ENCODE measurements around the gene RALGPS1.

RALGPS1 gene

GRCh38 chr9:127210851-127211730, 296.5 kb downstream of the RALGPS1 start:
- H3K36me3 Mint-ChIP-seq (ENCODE audit: low read depth): no peaks in the 10 kb centered on the region
- no peak overlapping the region for H3K27ac Mint-ChIP-seq
- H3K4me1 Mint-ChIP-seq: no peaks in the 10 kb centered on the region
- peaks cover 5% of the 10 kb centered on the region for H3K27me3 Mint-ChIP-seq
- DNase-seq (no peak), ATAC-seq (no peak)
- H3K4me3 Mint-ChIP-seq: no peak overlapping the region
- no peaks in the 10 kb centered on the region for H3K9me3 Mint-ChIP-seq

DNA sequence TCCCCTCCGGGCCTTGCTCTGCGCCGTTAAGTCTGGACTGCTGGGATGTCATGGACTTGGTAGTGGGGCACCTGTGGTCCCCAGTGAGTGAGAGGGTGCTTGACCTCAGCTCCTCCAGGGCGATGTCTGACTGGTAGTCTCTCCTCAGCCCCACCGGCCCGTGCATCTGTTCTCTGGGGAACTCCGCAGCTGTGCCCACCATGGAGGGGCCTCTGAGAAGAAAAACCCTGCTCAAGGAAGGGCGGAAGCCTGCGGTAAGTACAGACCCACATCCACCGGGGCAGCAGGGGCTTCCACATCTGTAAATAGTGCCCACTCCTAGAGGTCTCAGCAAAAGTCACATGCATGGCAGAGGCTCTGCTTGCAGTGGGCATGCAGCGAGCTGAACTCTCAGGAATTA, 297.4 kb downstream of the RALGPS1 start:
- ATAC-seq (no peak), DNase-seq (no peak)
- peaks cover 5% of the 10 kb centered on the region for H3K27me3 Mint-ChIP-seq
- H3K4me1 Mint-ChIP-seq: no peaks in the 10 kb centered on the region
- no peak overlapping the region for H3K27ac Mint-ChIP-seq
- no peaks in the 10 kb centered on the region for H3K9me3 Mint-ChIP-seq
- no peak overlapping the region for H3K4me3 Mint-ChIP-seq
- H3K36me3 Mint-ChIP-seq (ENCODE audit: low read depth): no peaks in the 10 kb centered on the region

GRCh38 chr9:127212453-127212852, 297.9 kb downstream of the RALGPS1 start:
- Mint-ChIP-seq H3K27me3 (peaks cover 5% of the 10 kb centered on the region), H3K4me1 (no peaks in the 10 kb centered on the region), H3K9me3 (no peaks in the 10 kb centered on the region), H3K4me3 (no peak overlapping the region), H3K27ac (no peak overlapping the region), H3K36me3 (ENCODE audit: low read depth) (no peaks in the 10 kb centered on the region)
- ATAC-seq: no peak
- no peak for DNase-seq

GRCh38 chr9:127213859-127214258, 299.3 kb downstream of the RALGPS1 start:
- Mint-ChIP-seq H3K9me3 (no peaks in the 10 kb centered on the region), H3K36me3 (ENCODE audit: low read depth) (no peaks in the 10 kb centered on the region), H3K27me3 (peaks cover 5% of the 10 kb centered on the region), H3K4me3 (no peak overlapping the region), H3K27ac (no peak overlapping the region), H3K4me1 (no peaks in the 10 kb centered on the region)
- DNase-seq: no peak
- no peak for ATAC-seq

GRCh38 chr9:127214421-127215267, 300.1 kb downstream of the RALGPS1 start:
- peak; percentile 42 for ATAC-seq
- no peaks in the 10 kb centered on the region for H3K9me3 Mint-ChIP-seq
- H3K4me1 Mint-ChIP-seq: no peaks in the 10 kb centered on the region
- no peak overlapping the region for H3K4me3 Mint-ChIP-seq
- peak; percentile 62 for DNase-seq
- no peaks in the 10 kb centered on the region for H3K36me3 Mint-ChIP-seq (ENCODE audit: low read depth)
- no peak overlapping the region for H3K27ac Mint-ChIP-seq
- peaks cover 5% of the 10 kb centered on the region for H3K27me3 Mint-ChIP-seq

- H3K36me3 Mint-ChIP-seq (ENCODE audit: low read depth): no peaks in the 10 kb centered on the region
- H3K27me3 Mint-ChIP-seq: peaks cover 5% of the 10 kb centered on the region
- no peak overlapping the region for H3K4me3 Mint-ChIP-seq
- ATAC-seq (no peak), DNase-seq (no peak)
- H3K4me1 Mint-ChIP-seq: no peaks in the 10 kb centered on the region
- no peak overlapping the region for H3K27ac Mint-ChIP-seq
- no peaks in the 10 kb centered on the region for H3K9me3 Mint-ChIP-seq
Observed at GRCh38 chr9:127215268-127216209, 301.0 kb downstream of the RALGPS1 start.

DNA sequence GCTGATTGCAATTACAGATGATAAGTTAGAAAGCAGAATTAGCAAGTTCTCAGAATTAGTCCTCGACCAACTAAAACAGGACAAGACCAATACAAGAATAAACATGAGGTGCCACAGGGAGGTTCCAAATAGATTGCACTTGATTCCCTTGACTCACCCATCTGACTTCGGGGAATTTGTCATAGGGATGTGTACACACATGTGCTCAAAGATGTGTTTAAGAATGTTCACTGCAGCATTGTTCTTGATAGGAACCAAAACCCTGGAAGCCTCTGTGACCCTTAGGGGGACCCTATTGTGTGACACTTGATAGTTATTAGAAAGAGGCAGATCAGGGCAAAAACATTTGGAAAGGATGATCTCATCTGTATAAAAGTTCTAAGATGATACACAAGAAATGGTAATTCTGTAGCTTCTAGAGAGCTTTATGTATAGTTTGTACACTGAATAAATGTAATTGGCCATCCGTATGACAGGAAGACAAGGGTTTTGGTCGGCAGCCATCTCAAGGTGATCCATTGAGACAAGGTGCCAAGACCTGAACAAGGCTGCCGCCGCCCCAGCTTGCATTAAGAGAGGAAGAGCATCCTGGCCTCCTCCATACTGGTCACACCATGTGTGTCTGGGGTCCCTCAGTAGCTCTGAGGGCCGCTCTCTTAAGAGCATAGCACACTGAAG, 301.8 kb downstream of the RALGPS1 start:
- H3K9me3 Mint-ChIP-seq: no peaks in the 10 kb centered on the region
- ATAC-seq (no peak), DNase-seq (no peak)

DNA sequence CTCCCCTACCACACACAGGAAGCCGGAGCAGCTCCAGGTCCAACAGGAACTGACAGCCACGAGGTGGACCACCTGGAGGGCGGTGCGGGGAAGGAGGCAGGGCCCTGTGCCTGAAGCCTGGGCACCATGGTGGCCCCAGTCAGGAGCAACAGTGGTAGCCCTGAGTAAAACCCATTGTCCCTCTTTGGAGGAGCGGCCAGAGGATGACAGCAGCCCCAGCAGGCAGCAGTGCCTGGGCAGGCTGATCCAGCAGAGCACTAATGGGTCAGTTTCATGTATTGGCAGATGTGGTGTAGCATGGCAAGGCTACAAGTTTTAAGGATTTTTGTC, 302.3 kb downstream of the RALGPS1 start:
- Mint-ChIP-seq H3K36me3 (ENCODE audit: low read depth) (no peaks in the 10 kb centered on the region), H3K9me3 (no peaks in the 10 kb centered on the region), H3K4me3 (no peak overlapping the region), H3K4me1 (peaks cover under 1% of the 10 kb centered on the region), H3K27ac (no peak overlapping the region), H3K27me3 (peaks cover 3% of the 10 kb centered on the region)
- no peak for ATAC-seq
- no peak for DNase-seq

More for the DNA sequence above, 301.8 kb downstream of the RALGPS1 start:
- Mint-ChIP-seq H3K4me3 (no peak overlapping the region), H3K27me3 (peaks cover 3% of the 10 kb centered on the region), H3K36me3 (ENCODE audit: low read depth) (no peaks in the 10 kb centered on the region), H3K27ac (no peak overlapping the region), H3K4me1 (no peaks in the 10 kb centered on the region)

- no peak for DNase-seq
- H3K36me3 Mint-ChIP-seq (ENCODE audit: low read depth): no peaks in the 10 kb centered on the region
- no peak overlapping the region for H3K27ac Mint-ChIP-seq
- H3K4me1 Mint-ChIP-seq: peaks cover 12% of the 10 kb centered on the region
- H3K4me3 Mint-ChIP-seq: no peak overlapping the region
- ATAC-seq: no peak
- peaks cover 7% of the 10 kb centered on the region for H3K27me3 Mint-ChIP-seq
- H3K9me3 Mint-ChIP-seq: no peaks in the 10 kb centered on the region
Observed at GRCh38 chr9:127218818-127219217, 304.2 kb downstream of the RALGPS1 start.

- H3K27ac Mint-ChIP-seq: no peak overlapping the region
Observed at GRCh38 chr9:127219520-127219919, 304.9 kb downstream of the RALGPS1 start.

DNA sequence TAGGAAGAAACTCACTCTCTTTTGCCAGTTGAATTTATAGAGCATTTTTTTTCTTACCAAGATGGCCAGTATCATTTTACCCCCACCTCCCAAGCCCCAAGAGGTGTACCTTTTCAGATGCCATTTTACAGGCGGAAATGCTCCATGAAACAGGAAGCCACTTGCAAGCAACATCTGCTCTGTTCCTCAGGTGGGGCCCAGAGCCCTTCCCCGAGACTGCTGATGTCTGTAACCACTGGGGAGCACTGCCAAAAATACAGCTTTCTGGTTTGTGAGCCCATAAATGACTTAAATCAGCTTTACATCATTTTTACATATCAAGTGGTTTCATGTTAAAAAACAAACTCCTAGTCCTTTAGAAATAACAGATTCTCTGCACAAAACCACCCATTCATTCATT, 307.1 kb downstream of the RALGPS1 start:
- Mint-ChIP-seq H3K27me3 (peaks cover 15% of the 10 kb centered on the region), H3K9me3 (no peaks in the 10 kb centered on the region), H3K36me3 (ENCODE audit: low read depth) (no peaks in the 10 kb centered on the region), H3K4me3 (no peak overlapping the region), H3K27ac (no peak overlapping the region), H3K4me1 (peaks cover 23% of the 10 kb centered on the region)
- no peak for ATAC-seq
- no peak for DNase-seq

More at GRCh38 chr9:127219520-127219919, 304.9 kb downstream of the RALGPS1 start:
- H3K4me3 Mint-ChIP-seq: no peak overlapping the region
- H3K27me3 Mint-ChIP-seq: peaks cover 6% of the 10 kb centered on the region
- H3K9me3 Mint-ChIP-seq: no peaks in the 10 kb centered on the region
- H3K4me1 Mint-ChIP-seq: peaks cover 16% of the 10 kb centered on the region
- ATAC-seq (no peak), DNase-seq (no peak)
- no peaks in the 10 kb centered on the region for H3K36me3 Mint-ChIP-seq (ENCODE audit: low read depth)

GRCh38 chr9:127222388-127223095, 308.0 kb downstream of the RALGPS1 start:
- H3K27ac Mint-ChIP-seq: no peak overlapping the region
- ATAC-seq: no peak

GRCh38 chr9:127223266-127223665, 308.7 kb downstream of the RALGPS1 start:
- H3K27me3 Mint-ChIP-seq: peaks cover 15% of the 10 kb centered on the region
- ATAC-seq (no peak), DNase-seq (no peak)
- no peaks in the 10 kb centered on the region for H3K9me3 Mint-ChIP-seq
- peaks cover 23% of the 10 kb centered on the region for H3K4me1 Mint-ChIP-seq
- no peak overlapping the region for H3K27ac Mint-ChIP-seq
- H3K36me3 Mint-ChIP-seq (ENCODE audit: low read depth): no peaks in the 10 kb centered on the region
- H3K4me3 Mint-ChIP-seq: no peak overlapping the region

More at GRCh38 chr9:127222388-127223095, 308.0 kb downstream of the RALGPS1 start:
- no peak overlapping the region for H3K4me3 Mint-ChIP-seq
- H3K36me3 Mint-ChIP-seq (ENCODE audit: low read depth): no peaks in the 10 kb centered on the region
- no peak for DNase-seq
- no peaks in the 10 kb centered on the region for H3K9me3 Mint-ChIP-seq
- peaks cover 15% of the 10 kb centered on the region for H3K27me3 Mint-ChIP-seq
- H3K4me1 Mint-ChIP-seq: peaks cover 23% of the 10 kb centered on the region

Measured in activated naive CD8-positive, alpha-beta T cell treated with anti-CD3 and anti-CD28 coated beads, Interleukin-2, amount 50 U/mL, for 24 hours (primary cell).